CD8-positive, alpha-beta memory T cell (primary cell): ENCODE data around the gene SGMS1. TPM values are rescaled to one million over a fixed set of nuclear protein-coding genes. Genes with fewer than 3 reads are reported as not detected.

Experiments used
- CTCF ChIA-PET: fragments of 350-600 bp; sonication (Branson Sonifier 250); formaldehyde crosslinking; loops from one replicate; lab custom pipeline; 2021; ENCODE audit warnings: antibody characterized with exemption; lab: Charles Lee
- POLR2A ChIA-PET: fragments of 350-600 bp; sonication (Branson Sonifier 250); formaldehyde crosslinking; loops from one replicate; lab custom pipeline; 2021; ENCODE audit warnings: antibody characterized with exemption; lab: Charles Lee
- DNase-seq, 5 donors: peaks; one replicate each; pipeline versions ENCODE4 v3.0.0 to v3.0.0-alpha.2; 2020 to 2022; ENCODE audit warnings: mixed read lengths in 1 of 5
- H3K27ac ChIP-seq: one replicate; pipeline ENCODE4 v1.7.0; 2013; ENCODE audit warnings: low read depth, mild to moderate bottlenecking, low read length, moderate library complexity
- H3K27me3 ChIP-seq: 2 replicates; pipeline ENCODE4 v1.7.0; 2013; ENCODE audit warnings: low read length, mild to moderate bottlenecking; ENCODE audit not compliant: insufficient read depth, poor library complexity, severe bottlenecking
- H3K36me3 ChIP-seq: 2 replicates; pipeline ENCODE4 v1.7.0; 2013; ENCODE audit warnings: mild to moderate bottlenecking, low read length, moderate library complexity; ENCODE audit not compliant: insufficient read depth
- H3K4me1 ChIP-seq: 2 replicates; pipeline ENCODE4 v1.7.0; 2013; ENCODE audit warnings: mild to moderate bottlenecking, low read length, moderate library complexity; ENCODE audit not compliant: insufficient read depth
- H3K4me3 ChIP-seq: 2 replicates; pipeline ENCODE4 v1.7.0; 2013; ENCODE audit warnings: mild to moderate bottlenecking, low read length
- H3K9me3 ChIP-seq: 2 replicates; pipeline ENCODE4 v1.7.0; 2013; ENCODE audit warnings: mild to moderate bottlenecking, low read length
- H3K27ac Mint-ChIP-seq, 8 donors: one replicate each; pipeline ENCODE4 v1.8.0; 2020 to 2021; ENCODE audit warnings: mixed read lengths in 8 of 8, mild to moderate bottlenecking in 6 of 8, inconsistent platforms in 3 of 8, moderate library complexity in 3 of 8
- H3K27me3 Mint-ChIP-seq, 2 donors: one replicate each; pipeline ENCODE4 v1.8.0; 2020 to 2021; ENCODE audit warnings: mixed read lengths in 2 of 2, mild to moderate bottlenecking in 1 of 2, moderate library complexity in 1 of 2
- H3K36me3 Mint-ChIP-seq, 3 donors: one replicate each; pipeline ENCODE4 v1.8.0; 2020 to 2021; ENCODE audit warnings: mixed read lengths in 3 of 3, inconsistent platforms in 1 of 3, mild to moderate bottlenecking in 1 of 3
- H3K4me1 Mint-ChIP-seq, 3 donors: one replicate each; pipeline ENCODE4 v1.8.0; 2020 to 2021; ENCODE audit warnings: mixed read lengths in 3 of 3, inconsistent platforms in 1 of 3, mild to moderate bottlenecking in 1 of 3
- H3K4me3 Mint-ChIP-seq, 7 donors: one replicate each; pipeline ENCODE4 v1.8.0; 2020 to 2021; ENCODE audit warnings: mixed read lengths in 7 of 7, mild to moderate bottlenecking in 6 of 7, moderate library complexity in 4 of 7, inconsistent platforms in 2 of 7
- H3K9me3 Mint-ChIP-seq, 5 donors: one replicate each; pipeline ENCODE4 v1.8.0; 2020 to 2022; ENCODE audit warnings: mixed read lengths in 5 of 5, mild to moderate bottlenecking in 3 of 5, moderate library complexity in 2 of 5, inconsistent platforms in 1 of 5
- polyA plus RNA-seq: library from polyadenylated mRNA; unstranded; fragments of 300-500 nt; fragmentation: Illumina TruSeq; gene quantifications from one replicate; pipeline ENCODE4 v1.2.3, GENCODE V29; 2021
- total RNA-seq, 2 experiments: library from RNA; stranded (reverse); gene quantifications; one replicate each; pipeline ENCODE4 v1.2.3, GENCODE V29; 2021

The SGMS1 gene
- total and polyA plus RNA-seq, 3 experiments from 2014 or later, result 11.3 to 14.5 (median 13.5) TPM

- H3K36me3 ChIP-seq, result no peaks in the 10 kb centered on the region
- no peak overlapping the region for H3K4me3 ChIP-seq
- DNase-seq, result no peak
- Mint-ChIP-seq H3K27ac (no peak overlapping the region), H3K9me3 (no peaks in the 10 kb centered on the region), H3K36me3 (peaks cover 0 to 12% (median 6%) of the 10 kb centered on the region in 3 donors), H3K4me1 (peaks cover 44 to 68% (median 66%) of the 10 kb centered on the region in 3 donors), H3K4me3 (no peak overlapping the region), H3K27me3 (no peaks in the 10 kb centered on the region)
- no peaks in the 10 kb centered on the region for H3K9me3 ChIP-seq
- POLR2A ChIA-PET, result no interaction called here
- no peaks in the 10 kb centered on the region for H3K27me3 ChIP-seq
- CTCF ChIA-PET, result no interaction called here
- H3K27ac ChIP-seq, result no peak overlapping the region
- H3K4me1 ChIP-seq, result peaks cover 21% of the 10 kb centered on the region
Observed at GRCh38 chr10:50393784-50394467, 229.8 kb downstream of the SGMS1 start.

GRCh38 chr10:50392966-50393718, 230.6 kb downstream of the SGMS1 start:
- CTCF ChIA-PET, result no interaction called here

GRCh38 chr10:50392426-50392825, 231.3 kb downstream of the SGMS1 start:
- Histone ChIP-seq H3K9me3 (no peaks in the 10 kb centered on the region), H3K27me3 (no peaks in the 10 kb centered on the region), H3K4me1 (peaks cover 19% of the 10 kb centered on the region), H3K4me3 (no peak overlapping the region), H3K27ac (no peak overlapping the region), H3K36me3 (no peaks in the 10 kb centered on the region)
- Mint-ChIP-seq H3K4me1 (peaks cover 37 to 62% (median 57%) of the 10 kb centered on the region in 3 donors), H3K9me3 (no peaks in the 10 kb centered on the region), H3K4me3 (no peak overlapping the region), H3K27me3 (no peaks in the 10 kb centered on the region), H3K36me3 (peaks cover 0 to 12% (median 6%) of the 10 kb centered on the region in 3 donors), H3K27ac (no peak overlapping the region)
- no peak for DNase-seq
- ChIA-PET CTCF (interaction anchor here (0.7 kb wide), 1 partner anchor 801 kb away, joined by 3 read pairs; no protein-coding TSS in a partner anchor), POLR2A (no interaction called here)

More at GRCh38 chr10:50392966-50393718, 230.6 kb downstream of the SGMS1 start:
- no peaks in the 10 kb centered on the region for H3K27me3 ChIP-seq
- peaks cover 0 to 12% (median 6%) of the 10 kb centered on the region in 3 donors for H3K36me3 Mint-ChIP-seq
- no peaks in the 10 kb centered on the region for H3K9me3 ChIP-seq
- no peak for DNase-seq
- H3K4me3 ChIP-seq, result no peak overlapping the region
- peaks cover 21% of the 10 kb centered on the region for H3K4me1 ChIP-seq
- POLR2A ChIA-PET, result no interaction called here
- no peaks in the 10 kb centered on the region for H3K36me3 ChIP-seq
- no peaks in the 10 kb centered on the region for H3K27me3 Mint-ChIP-seq
- H3K4me3 Mint-ChIP-seq, result peak overlapping the region in 1 of 7 donors; percentile 1
- H3K27ac ChIP-seq, result no peak overlapping the region
- peaks cover 39 to 63% (median 58%) of the 10 kb centered on the region in 3 donors for H3K4me1 Mint-ChIP-seq
- H3K27ac Mint-ChIP-seq, result peak overlapping the region in 1 of 8 donors; percentile 41
- H3K9me3 Mint-ChIP-seq, result no peaks in the 10 kb centered on the region

GRCh38 chr10:50390302-50390701, 233.5 kb downstream of the SGMS1 start:
- H3K4me1 ChIP-seq, result no peaks in the 10 kb centered on the region
- H3K27me3 Mint-ChIP-seq, result no peaks in the 10 kb centered on the region
- H3K4me3 Mint-ChIP-seq, result no peak overlapping the region
- no peak overlapping the region for H3K27ac ChIP-seq
- H3K4me3 ChIP-seq, result no peak overlapping the region
- no peak overlapping the region for H3K27ac Mint-ChIP-seq
- H3K27me3 ChIP-seq, result no peaks in the 10 kb centered on the region
- H3K9me3 ChIP-seq, result no peaks in the 10 kb centered on the region
- H3K36me3 ChIP-seq, result no peaks in the 10 kb centered on the region
- H3K36me3 Mint-ChIP-seq, result peaks cover 0 to 14% (median 6%) of the 10 kb centered on the region in 3 donors
- no peaks in the 10 kb centered on the region for H3K9me3 Mint-ChIP-seq
- no peak for DNase-seq
- peaks cover 20 to 55% (median 53%) of the 10 kb centered on the region in 3 donors for H3K4me1 Mint-ChIP-seq
- CTCF ChIA-PET, result no interaction called here
- POLR2A ChIA-PET, result no interaction called here

GRCh38 chr10:50388181-50388580, 235.6 kb downstream of the SGMS1 start:
- Histone ChIP-seq H3K4me1 (no peaks in the 10 kb centered on the region), H3K9me3 (no peaks in the 10 kb centered on the region), H3K27me3 (no peaks in the 10 kb centered on the region), H3K36me3 (no peaks in the 10 kb centered on the region), H3K27ac (no peak overlapping the region), H3K4me3 (no peak overlapping the region)
- ChIA-PET CTCF (no interaction called here), POLR2A (no interaction called here)
- Mint-ChIP-seq H3K4me1 (peaks cover 20 to 56% (median 48%) of the 10 kb centered on the region in 3 donors), H3K27me3 (no peaks in the 10 kb centered on the region), H3K36me3 (peaks cover 0 to 13% (median 6%) of the 10 kb centered on the region in 3 donors), H3K9me3 (no peaks in the 10 kb centered on the region), H3K27ac (no peak overlapping the region), H3K4me3 (no peak overlapping the region)
- no peak for DNase-seq

GRCh38 chr10:50387732-50388073, 236.1 kb downstream of the SGMS1 start:
- Mint-ChIP-seq H3K27ac (peak overlapping the region in 2 of 8 donors; percentile 13 to 58), H3K27me3 (no peaks in the 10 kb centered on the region), H3K9me3 (no peaks in the 10 kb centered on the region), H3K4me3 (no peak overlapping the region), H3K36me3 (peaks cover 0 to 13% (median 4%) of the 10 kb centered on the region in 3 donors), H3K4me1 (peaks cover 18 to 58% (median 43%) of the 10 kb centered on the region in 3 donors)
- Histone ChIP-seq H3K4me3 (no peak overlapping the region), H3K27ac (no peak overlapping the region), H3K4me1 (no peaks in the 10 kb centered on the region), H3K9me3 (no peaks in the 10 kb centered on the region), H3K36me3 (no peaks in the 10 kb centered on the region), H3K27me3 (no peaks in the 10 kb centered on the region)
- POLR2A ChIA-PET, result no interaction called here
- CTCF ChIA-PET, result interaction anchor here (1.1 kb wide), 1 partner anchor 10 kb away, joined by 3 read pairs; no protein-coding TSS in a partner anchor
- no peak for DNase-seq

GRCh38 chr10:50387007-50387731, 236.6 kb downstream of the SGMS1 start:
- POLR2A ChIA-PET, result no interaction called here
- no peak overlapping the region for H3K4me3 ChIP-seq
- Mint-ChIP-seq H3K9me3 (no peaks in the 10 kb centered on the region), H3K4me1 (peaks cover 15 to 56% (median 38%) of the 10 kb centered on the region in 3 donors), H3K4me3 (no peak overlapping the region), H3K36me3 (peaks cover 0 to 10% (median 4%) of the 10 kb centered on the region in 3 donors), H3K27ac (no peak overlapping the region), H3K27me3 (no peaks in the 10 kb centered on the region)
- no peaks in the 10 kb centered on the region for H3K9me3 ChIP-seq
- H3K36me3 ChIP-seq, result no peaks in the 10 kb centered on the region
- no peaks in the 10 kb centered on the region for H3K4me1 ChIP-seq
- H3K27me3 ChIP-seq, result no peaks in the 10 kb centered on the region
- H3K27ac ChIP-seq, result no peak overlapping the region
- CTCF ChIA-PET, result interaction anchor here (1.1 kb wide), 1 partner anchor 9 kb away, joined by 3 read pairs; no protein-coding TSS in a partner anchor
- DNase-seq, result no peak
